Measurements from ENCODE around the gene LRRC71. TPM values are rescaled to one million over a fixed set of nuclear protein-coding genes. Genes with fewer than 3 reads are reported as not detected.

LRRC71 gene
- total RNA-seq, 1 donor from 2014 or later, result 0.14 TPM

DNA sequence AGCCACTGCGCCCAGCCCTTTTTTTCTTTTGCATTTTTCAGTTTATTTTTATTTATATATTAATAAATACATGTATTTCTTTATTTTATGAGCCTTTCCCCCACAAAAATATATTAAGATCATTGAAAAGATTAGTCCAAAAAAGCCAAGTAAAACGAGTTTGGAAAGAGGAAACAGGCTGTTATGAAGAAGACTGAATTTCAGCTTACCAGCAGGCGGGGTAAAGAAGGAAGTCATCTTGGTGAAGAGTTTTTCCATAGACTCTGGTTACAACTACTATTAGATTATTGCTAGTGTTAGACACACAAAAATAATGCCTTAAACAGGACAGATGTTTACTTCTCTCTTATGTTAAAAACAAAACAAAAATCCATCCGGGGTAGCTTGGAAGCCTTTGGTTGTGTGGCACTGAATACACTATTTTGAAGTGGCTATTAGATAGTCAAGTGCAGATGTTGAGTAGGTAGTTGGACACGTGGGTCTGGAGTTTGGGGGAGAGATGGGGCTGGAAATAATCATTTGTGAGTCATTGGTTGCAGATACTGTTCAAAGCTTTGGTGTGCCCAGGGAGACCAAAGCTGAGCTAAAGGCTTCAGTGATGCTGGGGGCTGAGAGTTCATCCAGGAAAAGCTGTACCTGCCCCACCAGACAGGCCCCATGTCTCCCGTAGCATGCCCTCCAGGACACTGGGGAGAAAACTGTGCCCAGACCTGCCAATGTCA lies 8.7 kb upstream of the LRRC71 start:
- Histone ChIP-seq H3K27me3 (ENCODE audit: insufficient read depth, low read length) (no peaks in the 10 kb centered on the region), H3K4me2 (ENCODE audit: low read length) (no peak overlapping the region), H3K27ac (ENCODE audit: low read depth, low read length) (no peak overlapping the region), H4K20me1 (ENCODE audit: insufficient read depth, low read length) (peaks cover 10% of the 10 kb centered on the region), H3K4me3 (ENCODE audit: insufficient read depth, low read depth, low read length) (no peak overlapping the region), H3K4me1 (ENCODE audit: insufficient read depth, low read length) (peaks cover 31% of the 10 kb centered on the region), H3K79me2 (ENCODE audit: insufficient read depth, low read length) (no peaks in the 10 kb centered on the region), H2AFZ (ENCODE audit: low read depth, low read length) (no peak overlapping the region), H3K36me3 (ENCODE audit: insufficient read depth, low read length) (peaks cover 7% of the 10 kb centered on the region), H3K9ac (ENCODE audit: low read length) (no peak overlapping the region), H3K9me3 (ENCODE audit: insufficient read depth, low read depth, low read length) (no peaks in the 10 kb centered on the region)
- Mint-ChIP-seq H3K9me3 (ENCODE audit: unreplicated experiment) (peaks cover 5% of the 10 kb centered on the region), H3K27ac (ENCODE audit: unreplicated experiment) (no peak overlapping the region), H3K4me3 (ENCODE audit: unreplicated experiment) (no peak overlapping the region), H3K4me1 (ENCODE audit: low read depth, unreplicated experiment) (peaks cover 24% of the 10 kb centered on the region), H3K27me3 (ENCODE audit: low read depth, unreplicated experiment) (peaks cover 9% of the 10 kb centered on the region), H3K36me3 (ENCODE audit: low read depth, unreplicated experiment) (peaks cover 14% of the 10 kb centered on the region)
- FAIRE-seq (no peak), DNase-seq (ENCODE audit: low read depth) (no peak)
- TF ChIP-seq EZH2 (IDR thresholded peaks at IDR 0.05; ENCODE audit: insufficient read depth, low read length), result no peak
- TF ChIP-seq, protein P1, sequence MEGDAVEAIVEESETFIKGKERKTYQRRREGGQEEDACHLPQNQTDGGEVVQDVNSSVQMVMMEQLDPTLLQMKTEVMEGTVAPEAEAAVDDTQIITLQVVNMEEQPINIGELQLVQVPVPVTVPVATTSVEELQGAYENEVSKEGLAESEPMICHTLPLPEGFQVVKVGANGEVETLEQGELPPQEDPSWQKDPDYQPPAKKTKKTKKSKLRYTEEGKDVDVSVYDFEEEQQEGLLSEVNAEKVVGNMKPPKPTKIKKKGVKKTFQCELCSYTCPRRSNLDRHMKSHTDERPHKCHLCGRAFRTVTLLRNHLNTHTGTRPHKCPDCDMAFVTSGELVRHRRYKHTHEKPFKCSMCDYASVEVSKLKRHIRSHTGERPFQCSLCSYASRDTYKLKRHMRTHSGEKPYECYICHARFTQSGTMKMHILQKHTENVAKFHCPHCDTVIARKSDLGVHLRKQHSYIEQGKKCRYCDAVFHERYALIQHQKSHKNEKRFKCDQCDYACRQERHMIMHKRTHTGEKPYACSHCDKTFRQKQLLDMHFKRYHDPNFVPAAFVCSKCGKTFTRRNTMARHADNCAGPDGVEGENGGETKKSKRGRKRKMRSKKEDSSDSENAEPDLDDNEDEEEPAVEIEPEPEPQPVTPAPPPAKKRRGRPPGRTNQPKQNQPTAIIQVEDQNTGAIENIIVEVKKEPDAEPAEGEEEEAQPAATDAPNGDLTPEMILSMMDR (IDR thresholded peaks at IDR 0.05; ENCODE audit: insufficient read depth, low read depth, low read length), result no peak

DNA sequence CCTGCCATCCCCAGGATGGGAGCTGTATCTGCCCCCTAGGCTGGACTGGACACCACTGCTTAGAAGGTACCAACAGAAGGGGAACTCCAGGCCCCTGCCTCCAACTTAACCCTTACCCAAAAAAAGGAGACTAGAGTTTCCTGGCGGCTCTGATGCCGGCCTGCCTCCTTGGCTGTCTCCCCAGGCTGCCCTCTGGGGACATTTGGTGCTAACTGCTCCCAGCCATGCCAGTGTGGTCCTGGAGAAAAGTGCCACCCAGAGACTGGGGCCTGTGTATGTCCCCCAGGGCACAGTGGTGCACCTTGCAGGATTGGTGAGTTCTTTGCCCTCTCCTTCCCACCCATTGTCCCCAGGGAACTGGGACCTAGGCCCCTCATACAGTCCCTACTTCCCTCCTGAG lies 8.1 kb upstream of the LRRC71 start:
- H3K9me3 Mint-ChIP-seq (ENCODE audit: unreplicated experiment), result peaks cover 5% of the 10 kb centered on the region
- H3K36me3 ChIP-seq (ENCODE audit: insufficient read depth, low read length), result peaks cover 7% of the 10 kb centered on the region
- H3K27ac ChIP-seq (ENCODE audit: low read depth, low read length), result no peak overlapping the region
- peaks cover 26% of the 10 kb centered on the region for H3K4me1 ChIP-seq (ENCODE audit: insufficient read depth, low read length)
- DNase-seq (ENCODE audit: low read depth), result no peak
- H4K20me1 ChIP-seq (ENCODE audit: insufficient read depth, low read length), result peaks cover 10% of the 10 kb centered on the region
- H3K9me3 ChIP-seq (ENCODE audit: insufficient read depth, low read depth, low read length), result no peaks in the 10 kb centered on the region
- H3K79me2 ChIP-seq (ENCODE audit: insufficient read depth, low read length), result no peaks in the 10 kb centered on the region
- H3K4me3 ChIP-seq (ENCODE audit: insufficient read depth, low read depth, low read length), result no peak overlapping the region
- no peak for FAIRE-seq
- no peaks in the 10 kb centered on the region for H3K27me3 ChIP-seq (ENCODE audit: insufficient read depth, low read length)
- no peak overlapping the region for H3K4me2 ChIP-seq (ENCODE audit: low read length)
- no peak overlapping the region for H3K4me3 Mint-ChIP-seq (ENCODE audit: unreplicated experiment)
- no peak for TF ChIP-seq EZH2 (IDR thresholded peaks at IDR 0.05; ENCODE audit: insufficient read depth, low read length)
- TF ChIP-seq, protein P1 (IDR thresholded peaks at IDR 0.05; ENCODE audit: insufficient read depth, low read depth, low read length), result no peak
- no peak overlapping the region for H3K9ac ChIP-seq (ENCODE audit: low read length)
- H3K27ac Mint-ChIP-seq (ENCODE audit: unreplicated experiment), result no peak overlapping the region
- H3K4me1 Mint-ChIP-seq (ENCODE audit: low read depth, unreplicated experiment), result peaks cover 18% of the 10 kb centered on the region
- H3K36me3 Mint-ChIP-seq (ENCODE audit: low read depth, unreplicated experiment), result peaks cover 14% of the 10 kb centered on the region
- H2AFZ ChIP-seq (ENCODE audit: low read depth, low read length), result no peak overlapping the region
- peaks cover 9% of the 10 kb centered on the region for H3K27me3 Mint-ChIP-seq (ENCODE audit: low read depth, unreplicated experiment)

Measured in astrocyte (in vitro differentiated cells and primary cell).